Measurements from ENCODE around the gene ZNF786. TPM values are rescaled to one million over a fixed set of nuclear protein-coding genes. Genes with fewer than 3 reads are reported as not detected.
A peak's percentile ranks its signal among the peaks of the same experiment; 100 is the strongest.

ZNF786 gene
- total RNA-seq, 2 experiments from 2014 or later, result 2.1 to 2.2 TPM

DNA sequence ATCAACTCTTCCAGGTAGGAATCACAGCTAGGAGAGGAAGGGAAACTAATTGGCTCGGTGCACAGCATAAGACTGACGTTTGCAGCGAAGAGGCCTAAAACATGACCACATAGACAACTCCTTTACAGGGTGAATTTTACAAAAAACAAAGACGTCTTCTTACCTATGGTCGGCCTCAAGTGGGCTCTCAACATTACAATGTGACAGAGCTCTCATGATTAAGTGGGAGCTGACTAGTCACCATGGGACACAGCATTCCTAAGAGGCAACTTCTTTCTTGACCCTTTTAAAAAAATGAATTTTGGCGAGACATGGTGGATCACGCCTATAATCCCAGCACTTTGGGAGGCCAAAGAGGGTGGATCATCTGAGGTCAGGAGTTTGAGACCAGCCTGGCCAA is 66.9 kb downstream of the ZNF786 start:
- no peak for DNase-seq
- Mint-ChIP-seq H3K36me3 (ENCODE audit: low read depth) (peaks cover 27% of the 10 kb centered on the region), H3K4me3 (no peak overlapping the region), H3K27me3 (ENCODE audit: low read depth) (no peaks in the 10 kb centered on the region), H3K9me3 (no peaks in the 10 kb centered on the region), H3K27ac (peak overlapping the region; percentile 39), H3K4me1 (ENCODE audit: low read depth) (peaks cover 43% of the 10 kb centered on the region)
- CTCF ChIA-PET, result interaction anchor here (0.6 to 8.8 kb wide), 4 partner anchors 17 to 470 kb away, joined by 3 to 59 read pairs (median 7); no protein-coding TSS in a partner anchor
- intact Hi-C loops (cut with micrococcal nuclease), result loop anchor here (10.0 kb wide), 1 partner anchor 691 kb away; a partner anchor contains a TSS

DNA sequence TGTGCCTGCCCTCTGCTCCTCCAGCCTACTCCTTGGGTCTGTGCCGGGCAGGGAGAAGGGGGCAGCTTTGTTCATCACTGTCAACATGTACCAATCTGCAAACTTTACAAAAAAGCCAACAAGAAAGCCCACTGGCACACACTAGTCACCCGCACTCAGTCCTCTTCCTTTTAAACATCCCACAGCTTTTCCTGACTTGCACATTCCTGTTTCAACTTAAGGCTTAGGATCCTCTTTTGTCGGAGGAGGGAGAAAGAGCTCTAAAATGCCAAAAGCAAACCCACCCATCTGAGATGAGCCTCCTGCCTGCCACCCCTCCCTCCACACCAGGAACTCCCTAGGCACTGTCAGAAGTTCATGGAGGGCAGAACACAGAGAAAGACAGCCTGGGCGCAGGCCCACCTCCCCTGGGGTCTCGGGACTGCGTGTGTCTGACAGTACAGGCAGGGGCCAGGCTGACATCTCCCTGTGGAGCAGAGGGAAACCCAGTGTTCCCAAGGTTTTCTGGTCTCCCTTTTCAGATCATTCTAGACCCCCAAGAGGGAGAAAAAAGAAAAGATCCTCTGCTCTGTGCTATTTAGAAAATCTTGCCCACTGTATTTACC is 67.7 kb downstream of the ZNF786 start:
- Mint-ChIP-seq H3K27ac (no peak overlapping the region), H3K36me3 (ENCODE audit: low read depth) (peaks cover 27% of the 10 kb centered on the region), H3K4me1 (ENCODE audit: low read depth) (peaks cover 43% of the 10 kb centered on the region), H3K4me3 (no peak overlapping the region), H3K27me3 (ENCODE audit: low read depth) (no peaks in the 10 kb centered on the region), H3K9me3 (no peaks in the 10 kb centered on the region)
- CTCF ChIA-PET, result interaction anchor here (2.2 to 8.8 kb wide), 2 partner anchors 16 to 43 kb away, joined by 11 to 59 read pairs; no protein-coding TSS in a partner anchor
- DNase-seq, result no peak
- intact Hi-C loops (cut with micrococcal nuclease), result loop anchor here (10.0 kb wide), 1 partner anchor 692 kb away; a partner anchor contains a TSS

DNA sequence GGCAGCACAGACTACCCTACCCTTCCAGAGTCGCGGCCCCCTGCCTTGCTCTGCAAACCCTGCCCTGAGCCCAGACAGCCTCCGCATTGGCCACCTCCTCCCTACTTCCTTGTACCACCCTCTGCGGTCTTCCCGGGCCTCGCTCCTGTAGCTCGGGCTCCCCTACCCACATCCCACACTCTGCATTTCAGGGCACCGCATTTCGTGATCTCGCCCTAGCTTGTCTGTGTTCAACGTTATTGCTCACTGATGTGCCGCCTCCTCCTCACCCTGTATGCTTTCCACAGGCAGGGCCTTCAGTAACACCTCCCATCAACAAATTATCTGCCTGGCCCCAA is 68.8 kb downstream of the ZNF786 start:
- Mint-ChIP-seq H3K9me3 (no peaks in the 10 kb centered on the region), H3K27ac (peak overlapping the region; percentile 1), H3K4me1 (ENCODE audit: low read depth) (peaks cover 38% of the 10 kb centered on the region), H3K27me3 (ENCODE audit: low read depth) (no peaks in the 10 kb centered on the region), H3K4me3 (no peak overlapping the region), H3K36me3 (ENCODE audit: low read depth) (peaks cover 30% of the 10 kb centered on the region)
- intact Hi-C loops (cut with micrococcal nuclease), result loop anchor here (10.0 kb wide), 1 partner anchor 693 kb away; a partner anchor contains a TSS
- no peak for DNase-seq
- CTCF ChIA-PET, result interaction anchor here (2.2 to 8.8 kb wide), 2 partner anchors 15 to 44 kb away, joined by 11 to 59 read pairs; no protein-coding TSS in a partner anchor

DNA sequence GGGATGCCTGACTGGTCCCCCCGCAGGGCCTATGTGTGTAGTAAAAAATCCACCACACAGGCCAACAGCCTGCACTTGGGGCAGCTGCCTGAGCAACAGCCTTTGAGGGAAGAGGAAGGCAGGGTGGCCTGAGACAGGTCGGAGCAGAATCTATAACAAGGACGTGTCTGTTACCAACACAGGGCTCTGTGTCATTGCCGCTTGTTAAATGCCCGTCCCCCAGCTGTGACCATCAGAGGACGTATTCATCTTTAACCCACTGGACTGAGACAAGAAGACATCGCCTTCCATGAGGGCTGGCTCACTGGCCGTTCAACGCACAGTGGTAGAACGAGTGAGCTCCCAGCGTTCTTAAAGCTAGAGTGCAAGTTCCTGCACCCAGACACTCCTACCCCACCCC is 70.0 kb downstream of the ZNF786 start:
- H3K9me3 Mint-ChIP-seq, result no peaks in the 10 kb centered on the region
- peaks cover 26% of the 10 kb centered on the region for H3K4me1 Mint-ChIP-seq (ENCODE audit: low read depth)
- no peak for DNase-seq
- H3K4me3 Mint-ChIP-seq, result no peak overlapping the region
- no peaks in the 10 kb centered on the region for H3K27me3 Mint-ChIP-seq (ENCODE audit: low read depth)
- CTCF ChIA-PET, result interaction anchor here (0.6 to 8.8 kb wide), 2 partner anchors 14 kb away, joined by 3 to 59 read pairs; no protein-coding TSS in a partner anchor
- peaks cover 34% of the 10 kb centered on the region for H3K36me3 Mint-ChIP-seq (ENCODE audit: low read depth)
- no peak overlapping the region for H3K27ac Mint-ChIP-seq
- intact Hi-C loops (cut with micrococcal nuclease), result loop anchor here (10.0 kb wide), 1 partner anchor 694 kb away; a partner anchor contains a TSS

Other genes starting within 250 kb of the ZNF786 start
- 100 to 1,000 TPM; 132 to 133 TPM for gene EZH2, start 206.4 kb downstream of the ZNF786 start, total RNA-seq
- 10 to 100 TPM; 80.2 to 82.8 TPM for gene PDIA4, start 62.2 kb downstream of the ZNF786 start, total RNA-seq
- gene ZNF425, start 35.6 kb upstream of the ZNF786 start, total RNA-seq, result under 1 TPM; 0.57 TPM
- 1 to 10 TPM; 4.3 to 5.0 TPM for gene ZNF398, start 56.7 kb upstream of the ZNF786 start, total RNA-seq
- gene ZNF282, start 104.8 kb upstream of the ZNF786 start, total RNA-seq, result 10 to 100 TPM; 21.6 to 22.0 TPM
- gene ZNF212, start 148.9 kb upstream of the ZNF786 start, total RNA-seq, result 10 to 100 TPM in 1 of 2 experiments, 1 to 10 TPM in 1; 9.0 to 10.4 TPM
- 1 to 10 TPM; 6.8 to 7.1 TPM for gene ZNF783, start 171.5 kb upstream of the ZNF786 start, total RNA-seq

All from activated naive CD4-positive, alpha-beta T cell treated with anti-CD3 and anti-CD28 coated beads for 36 hours (primary cell).